Panc1 (cell line): Measurements from ENCODE around the gene IQCH.

Experiments used
- CTCF ChIP-seq: fragments of 450-650 bp; IDR thresholded peaks from 2 replicates; pipeline ENCODE4 v1.5.1; 2017; ENCODE audit warnings: mild to moderate bottlenecking
- SIN3A ChIP-seq: IDR thresholded peaks from 2 replicates; pipeline ENCODE4 v1.6.1; 2012; ENCODE audit warnings: low read depth, mild to moderate bottlenecking, low read length, moderate library complexity, borderline replicate concordance; ENCODE audit not compliant: insufficient read depth

- no peak for TF ChIP-seq CTCF
- TF ChIP-seq SIN3A: no peak
These were observed 36.2 kb upstream of the IQCH start for GRCh38 chr15:67218428-67218827.
